GM18951 (cell line): ENCODE measurements around the gene AZU1.

Experiments
- POLR2A ChIP-seq: IDR thresholded peaks from 4 replicates; pipeline ENCODE4 v1.6.1; 2011; ENCODE audit warnings: mild to moderate bottlenecking; ENCODE audit not compliant: insufficient read length, insufficient read depth; ENCODE audit errors: extremely low read depth
- in situ Hi-C: fragments of 300-500 bp; cut with MboI; formaldehyde crosslinking; loops from one replicate; pipeline ENCODE4 v1.12.0; 2022; ENCODE audit warnings: low sequenced_read_pairs, mixed read lengths, inconsistent platforms; ENCODE audit not compliant: unreplicated experiment

The AZU1 gene

GRCh38 chr19:827710-828321 is at the start of gene AZU1:
TSS of gene AZU1 (plus strand) at chr19:827837. CDS start at chr19:827847, 10 bp downstream.
- no peak for TF ChIP-seq POLR2A
- in situ Hi-C loops, result no loop called here

GRCh38 chr19:778910-779653 is 48.6 kb upstream of the AZU1 start:
- TF ChIP-seq POLR2A, result no peak
- in situ Hi-C loops, result no loop called here

GRCh38 chr19:780935-781334 is 46.7 kb upstream of the AZU1 start:
- no peak for TF ChIP-seq POLR2A

GRCh38 chr19:781800-782184 is 45.8 kb upstream of the AZU1 start:
- TF ChIP-seq POLR2A, result no peak
- in situ Hi-C loops, result no loop called here

More at GRCh38 chr19:780935-781334, 46.7 kb upstream of the AZU1 start:
- in situ Hi-C loops, result no loop called here

- no peak for TF ChIP-seq POLR2A
- in situ Hi-C loops, result no loop called here
These were observed 45.3 kb upstream of the AZU1 start for GRCh38 chr19:782185-782877.

GRCh38 chr19:782878-783668 is 44.6 kb upstream of the AZU1 start:
- in situ Hi-C loops, result no loop called here
- TF ChIP-seq POLR2A, result no peak

GRCh38 chr19:784541-784940 is 43.1 kb upstream of the AZU1 start:
- no peak for TF ChIP-seq POLR2A
- in situ Hi-C loops, result no loop called here

GRCh38 chr19:787536-787935 is 40.1 kb upstream of the AZU1 start:
- no peak for TF ChIP-seq POLR2A
- in situ Hi-C loops, result no loop called here

- in situ Hi-C loops, result no loop called here
- TF ChIP-seq POLR2A, result no peak
These were observed 39.0 kb upstream of the AZU1 start for GRCh38 chr19:788686-788982.

GRCh38 chr19:788983-789700 is 38.5 kb upstream of the AZU1 start:
- in situ Hi-C loops, result no loop called here

GRCh38 chr19:789701-790060 is 38.0 kb upstream of the AZU1 start:
- no peak for TF ChIP-seq POLR2A
- in situ Hi-C loops, result no loop called here

More at GRCh38 chr19:788983-789700, 38.5 kb upstream of the AZU1 start:
- no peak for TF ChIP-seq POLR2A

GRCh38 chr19:791007-791566 is 36.5 kb upstream of the AZU1 start:
- in situ Hi-C loops, result no loop called here
- TF ChIP-seq POLR2A, result no peak

- in situ Hi-C loops, result no loop called here
- TF ChIP-seq POLR2A, result no peak
These were observed 35.9 kb upstream of the AZU1 start for GRCh38 chr19:791567-792305.
